IPS DF 6.9 (cell line): ENCODE results near the gene IGF2BP1.
"Not testable (repeated sequence)": the region's sequence is repeated elsewhere in the genome, so short reads cannot be mapped to it uniquely, and the experiment has no call there.

ENCODE experiments used
- DNase-seq: peaks from one replicate; pipeline ENCODE4 v3.0.0-alpha.2; 2013; ENCODE audit warnings: low read depth, low spot score
- H3K27ac ChIP-seq: one replicate; pipeline ENCODE4 v1.5.1; 2013; ENCODE audit warnings: low read length, control low read depth
- H3K27me3 ChIP-seq: 2 replicates; pipeline ENCODE4 v1.6.1; 2013; ENCODE audit warnings: mild to moderate bottlenecking, low read length; ENCODE audit not compliant: control insufficient read depth, insufficient read depth
- H3K36me3 ChIP-seq: 2 replicates; pipeline ENCODE4 v1.6.1; 2013; ENCODE audit warnings: low read length; ENCODE audit not compliant: control insufficient read depth, insufficient read depth
- H3K4me1 ChIP-seq: 2 replicates; pipeline ENCODE4 v1.6.1; 2013; ENCODE audit warnings: low read length; ENCODE audit not compliant: control insufficient read depth, insufficient read depth
- H3K4me3 ChIP-seq: 2 replicates; pipeline ENCODE4 v1.5.1; 2013; ENCODE audit warnings: mild to moderate bottlenecking, low read length
- H3K9me3 ChIP-seq: 2 replicates; pipeline ENCODE4 v1.6.1; 2013; ENCODE audit warnings: low read length, inconsistent platforms; ENCODE audit not compliant: control insufficient read depth, insufficient read depth
- WGBS: extraction: QIAGEN DNeasy Blood & Tissue Kit; methylation state at CpG from one replicate; pipeline ENCODE4 v1.1.7; 2013; ENCODE audit warnings: mixed read lengths, missing lambda C conversion rate; ENCODE audit not compliant: insufficient read length, insufficient coverage; 5-methylcytosine and 5-hydroxymethylcytosine counted together

The IGF2BP1 gene

GRCh38 chr17:49038544-49038943 is 41.4 kb downstream of the IGF2BP1 start:
- H3K27ac ChIP-seq = no peak overlapping the region
- WGBS = no CpG with 5 or more reads among the region's 2 CpGs
- H3K36me3 ChIP-seq = peaks cover 45% of the 10 kb centered on the region

DNA sequence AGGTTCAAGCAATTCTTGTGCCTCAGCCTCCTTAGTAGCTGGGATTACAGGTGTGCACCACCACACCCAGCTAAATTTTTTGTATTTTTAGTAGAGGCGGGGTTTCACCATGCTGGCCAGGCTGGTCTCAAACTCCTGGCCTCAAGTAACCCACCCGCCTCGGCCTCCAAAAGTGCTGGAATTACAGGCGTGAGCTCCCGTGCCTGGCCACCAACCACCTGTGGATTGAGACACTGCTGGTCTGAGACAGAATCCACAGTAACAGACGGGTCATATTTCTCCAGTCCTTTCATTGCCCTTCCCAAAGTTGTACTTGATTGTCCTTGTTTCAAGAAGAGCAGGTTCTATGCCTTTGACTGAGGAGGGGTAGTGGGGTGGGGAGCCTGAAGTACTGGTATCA is 42.3 kb downstream of the IGF2BP1 start:
- H3K27me3 ChIP-seq, H3K4me1 ChIP-seq, DNase-seq, H3K9me3 ChIP-seq, H3K27ac ChIP-seq, H3K4me3 ChIP-seq: not testable (repeated sequence)
- peaks cover 55% of the 10 kb centered on the region for H3K36me3 ChIP-seq
- WGBS = no CpG with 5 or more reads among the region's 6 CpGs

More at GRCh38 chr17:49038544-49038943, 41.4 kb downstream of the IGF2BP1 start:
- Histone ChIP-seq H3K9me3 (no peaks in the 10 kb centered on the region), H3K27me3 (no peaks in the 10 kb centered on the region), H3K4me1 (no peaks in the 10 kb centered on the region), H3K4me3 (no peak overlapping the region)
- no peak for DNase-seq

- WGBS = no CpG with 5 or more reads among the region's 4 CpGs
- Histone ChIP-seq H3K4me3 (no peak overlapping the region), H3K4me1 (no peaks in the 10 kb centered on the region), H3K9me3 (no peaks in the 10 kb centered on the region), H3K27me3 (no peaks in the 10 kb centered on the region), H3K36me3 (peaks cover 74% of the 10 kb centered on the region), H3K27ac (no peak overlapping the region)
- no peak for DNase-seq
These were observed 44.3 kb downstream of the IGF2BP1 start for GRCh38 chr17:49041527-49041926.

GRCh38 chr17:49045376-49045775 is 48.2 kb downstream of the IGF2BP1 start:
- WGBS = no CpG with 5 or more reads among the region's 2 CpGs
- H3K9me3 ChIP-seq = no peaks in the 10 kb centered on the region
- no peaks in the 10 kb centered on the region for H3K4me1 ChIP-seq
- H3K4me3 ChIP-seq = no peak overlapping the region
- no peaks in the 10 kb centered on the region for H3K27me3 ChIP-seq
- peaks cover 80% of the 10 kb centered on the region for H3K36me3 ChIP-seq
- no peak overlapping the region for H3K27ac ChIP-seq
- DNase-seq = no peak

DNA sequence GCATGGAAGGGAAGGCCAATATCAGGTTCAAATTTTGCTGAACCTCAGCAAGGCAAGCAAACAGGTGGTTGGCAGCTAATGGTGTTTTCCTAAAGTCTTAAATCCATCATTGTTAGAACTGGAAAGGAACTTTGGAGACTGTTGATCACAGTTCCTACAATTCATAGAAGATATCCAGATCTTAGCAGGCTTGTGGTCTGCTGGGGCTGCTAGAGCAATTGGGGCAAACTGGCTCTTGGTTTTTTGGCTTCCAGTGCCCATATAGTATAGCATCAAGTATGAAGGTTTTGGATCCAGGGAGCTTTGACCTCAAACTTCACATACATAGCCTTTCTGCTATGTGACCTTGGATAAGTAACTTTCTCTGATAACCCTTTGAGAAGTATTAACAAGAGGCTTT is 49.7 kb downstream of the IGF2BP1 start:
- no peak for DNase-seq
- Histone ChIP-seq H3K4me3 (no peak overlapping the region), H3K36me3 (peaks cover 69% of the 10 kb centered on the region), H3K27me3 (no peaks in the 10 kb centered on the region), H3K4me1 (no peaks in the 10 kb centered on the region), H3K9me3 (no peaks in the 10 kb centered on the region), H3K27ac (no peak overlapping the region)

DNA sequence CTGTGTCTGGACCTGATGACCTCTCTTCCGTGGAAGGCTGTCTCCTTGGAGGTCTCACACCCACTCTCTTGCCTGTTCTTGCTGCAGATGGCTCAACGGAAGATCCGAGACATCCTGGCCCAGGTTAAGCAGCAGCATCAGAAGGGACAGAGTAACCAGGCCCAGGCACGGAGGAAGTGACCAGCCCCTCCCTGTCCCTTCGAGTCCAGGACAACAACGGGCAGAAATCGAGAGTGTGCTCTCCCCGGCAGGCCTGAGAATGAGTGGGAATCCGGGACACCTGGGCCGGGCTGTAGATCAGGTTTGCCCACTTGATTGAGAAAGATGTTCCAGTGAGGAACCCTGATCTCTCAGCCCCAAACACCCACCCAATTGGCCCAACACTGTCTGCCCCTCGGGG is 52.1 kb downstream of the IGF2BP1 start:
- Histone ChIP-seq H3K4me1 (peaks cover 3% of the 10 kb centered on the region), H3K36me3 (peaks cover 58% of the 10 kb centered on the region)
- WGBS = no CpG with 5 or more reads among the region's 11 CpGs

DNA sequence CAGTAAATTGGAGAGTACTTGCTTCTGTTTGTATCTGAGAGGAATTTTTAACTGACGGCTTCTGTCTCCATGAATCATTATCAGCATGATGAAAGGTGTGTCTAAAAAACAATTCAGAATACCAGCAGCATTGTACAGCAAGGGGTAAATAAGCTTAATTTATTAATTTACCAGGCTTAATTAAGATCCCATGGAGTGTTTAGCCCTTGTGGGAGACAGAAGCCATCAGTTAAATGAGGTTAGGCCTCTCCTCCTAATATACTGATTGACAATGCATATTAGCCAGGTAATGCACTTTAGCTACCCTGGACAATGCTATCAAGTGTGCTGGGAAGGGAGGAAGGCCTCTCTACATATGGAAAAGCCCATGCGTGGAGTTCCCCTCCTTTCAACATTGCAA is 53.4 kb downstream of the IGF2BP1 start:
- H3K9me3 ChIP-seq = no peaks in the 10 kb centered on the region
- no peak for DNase-seq
- no peak overlapping the region for H3K27ac ChIP-seq
- H3K27me3 ChIP-seq = no peaks in the 10 kb centered on the region
- no peak overlapping the region for H3K4me3 ChIP-seq
- H3K36me3 ChIP-seq = peaks cover 48% of the 10 kb centered on the region
- peaks cover 7% of the 10 kb centered on the region for H3K4me1 ChIP-seq
- WGBS = no CpG with 5 or more reads among the region's 2 CpGs

More for the DNA sequence above, 52.1 kb downstream of the IGF2BP1 start:
- Histone ChIP-seq H3K4me3 (no peak overlapping the region), H3K27ac (no peak overlapping the region), H3K9me3 (no peaks in the 10 kb centered on the region), H3K27me3 (no peaks in the 10 kb centered on the region)
- DNase-seq = no peak

- WGBS = no CpG with 5 or more reads among the region's 1 CpG
- Histone ChIP-seq H3K36me3 (peaks cover 41% of the 10 kb centered on the region), H3K27me3 (no peaks in the 10 kb centered on the region), H3K9me3 (no peaks in the 10 kb centered on the region), H3K4me3 (no peak overlapping the region), H3K27ac (no peak overlapping the region), H3K4me1 (peaks cover 7% of the 10 kb centered on the region)
- no peak for DNase-seq
These were observed 54.1 kb downstream of the IGF2BP1 start for GRCh38 chr17:49051269-49051668.

- Histone ChIP-seq H3K36me3 (peaks cover 34% of the 10 kb centered on the region), H3K9me3 (no peaks in the 10 kb centered on the region), H3K27ac (no peak overlapping the region), H3K4me3 (no peak overlapping the region), H3K27me3 (no peaks in the 10 kb centered on the region), H3K4me1 (peaks cover 7% of the 10 kb centered on the region)
- DNase-seq = no peak
- WGBS = no CpG with 5 or more reads among the region's 6 CpGs
These were observed 56.1 kb downstream of the IGF2BP1 start for GRCh38 chr17:49053171-49053829.

- H3K9me3 ChIP-seq = no peaks in the 10 kb centered on the region
- no CpG with 5 or more reads among the region's 6 CpGs for WGBS
- H3K4me3 ChIP-seq = no peak overlapping the region
- no peak overlapping the region for H3K27ac ChIP-seq
- DNase-seq = no peak
- peaks cover 7% of the 10 kb centered on the region for H3K4me1 ChIP-seq
- peaks cover 23% of the 10 kb centered on the region for H3K36me3 ChIP-seq
- no peaks in the 10 kb centered on the region for H3K27me3 ChIP-seq
These were observed 57.3 kb downstream of the IGF2BP1 start for GRCh38 chr17:49054342-49055092.
